Loucy (cell line): ENCODE data around the gene XPC.

ENCODE experiments used
- H2AFZ ChIP-seq: fragments of 200-600 bp; sonication (generic); 2 replicates; pipeline ENCODE4 v1.6.0; 2016; ENCODE audit warnings: antibody characterized with exemption, mild to moderate bottlenecking, low read length, moderate library complexity
- H3F3A ChIP-seq: fragments of 200-600 bp; 2 replicates; pipeline ENCODE4 v1.6.0; 2016; ENCODE audit warnings: antibody characterized with exemption, low read depth, mild to moderate bottlenecking
- H3K27me3 ChIP-seq: fragments of 200-600 bp; sonication (generic); 2 replicates; pipeline ENCODE4 v1.6.1; 2014; ENCODE audit warnings: low read length, mild to moderate bottlenecking; ENCODE audit not compliant: insufficient read depth, poor library complexity, severe bottlenecking
- H3K36me3 ChIP-seq: fragments of 200-600 bp; sonication (generic); 2 replicates; pipeline ENCODE4 v1.6.1; 2016; ENCODE audit warnings: low read length; ENCODE audit not compliant: insufficient read depth
- H3K4me1 ChIP-seq: fragments of 200-600 bp; sonication (generic); 2 replicates; pipeline ENCODE4 v1.5.1; 2014; ENCODE audit warnings: low read length, mild to moderate bottlenecking; ENCODE audit not compliant: insufficient read depth, poor library complexity, severe bottlenecking
- H3K4me2 ChIP-seq: fragments of 200-600 bp; sonication (generic); 2 replicates; pipeline ENCODE4 v1.6.0; 2014; ENCODE audit warnings: antibody characterized with exemption, low read length, low read depth, mild to moderate bottlenecking; ENCODE audit not compliant: poor library complexity, severe bottlenecking
- H3K4me3 ChIP-seq: fragments of 200-600 bp; sonication (generic); 2 replicates; pipeline ENCODE4 v1.5.1; 2014; ENCODE audit warnings: low read length, mild to moderate bottlenecking, mixed read lengths; ENCODE audit not compliant: poor library complexity, severe bottlenecking
- H3K79me2 ChIP-seq: fragments of 200-600 bp; sonication (generic); 2 replicates; pipeline ENCODE4 v1.6.1; 2014; ENCODE audit warnings: low read length; ENCODE audit not compliant: insufficient read depth
- H3K9ac ChIP-seq: fragments of 200-600 bp; sonication (generic); 2 replicates; pipeline ENCODE4 v1.6.0; 2014; ENCODE audit warnings: mild to moderate bottlenecking, low read depth, low read length, moderate library complexity; ENCODE audit not compliant: poor library complexity, severe bottlenecking
- H3K9me2 ChIP-seq: fragments of 200-600 bp; sonication (generic); replicated peaks from 2 replicates; pipeline ENCODE4 v1.6.1; 2016; ENCODE audit warnings: low read depth, low read length, mixed read lengths
- H3K9me3 ChIP-seq: fragments of 200-600 bp; sonication (generic); 2 replicates; pipeline ENCODE4 v1.6.1; 2014; ENCODE audit warnings: mild to moderate bottlenecking, antibody characterized with exemption, low read length, low read depth; ENCODE audit not compliant: insufficient read depth
- H4K20me1 ChIP-seq: fragments of 200-600 bp; sonication (generic); 2 replicates; pipeline ENCODE4 v1.6.0; 2014; ENCODE audit warnings: antibody characterized with exemption, low read length, mild to moderate bottlenecking; ENCODE audit not compliant: insufficient read depth, poor library complexity, severe bottlenecking
- CTCF ChIP-seq: fragments of 200-600 bp; sonication (generic); conservative IDR thresholded peaks from 2 replicates; pipeline ENCODE4 v1.5.1; 2014; ENCODE audit warnings: mild to moderate bottlenecking, antibody characterized with exemption, low read length
- EZH2phosphoT487 ChIP-seq: fragments of 200-600 bp; IDR thresholded peaks from 2 replicates; pipeline ENCODE4 v1.6.1; 2018; ENCODE audit warnings: antibody characterized with exemption, mild to moderate bottlenecking, moderate library complexity, borderline replicate concordance

XPC gene

GRCh38 chr3:14157951-14158350 lies 20.4 kb downstream of the XPC start:
- H3K9me3 ChIP-seq, result peaks cover 7% of the 10 kb centered on the region; the same call in 1 of the 2 replicates
- no peak for TF ChIP-seq EZH2phosphoT487
- TF ChIP-seq CTCF, result no peak
- no peaks in the 10 kb centered on the region for H3K9me2 ChIP-seq
- H3F3A ChIP-seq, result no peaks in the 10 kb centered on the region
- H2AFZ ChIP-seq, result no peak overlapping the region
- H3K4me3 ChIP-seq, result no peak overlapping the region
- no peak overlapping the region for H3K9ac ChIP-seq
- no peaks in the 10 kb centered on the region for H4K20me1 ChIP-seq
- no peak overlapping the region for H3K4me2 ChIP-seq
- H3K79me2 ChIP-seq, result no peaks in the 10 kb centered on the region
- no peaks in the 10 kb centered on the region for H3K27me3 ChIP-seq
- H3K4me1 ChIP-seq, result no peaks in the 10 kb centered on the region
- H3K36me3 ChIP-seq, result peaks cover 60% of the 10 kb centered on the region

GRCh38 chr3:14156843-14157561 lies 21.4 kb downstream of the XPC start:
- Histone ChIP-seq H3K9me2 (no peaks in the 10 kb centered on the region), H3K79me2 (no peaks in the 10 kb centered on the region), H2AFZ (no peak overlapping the region), H4K20me1 (no peaks in the 10 kb centered on the region), H3K27me3 (no peaks in the 10 kb centered on the region), H3K4me3 (no peak overlapping the region), H3K36me3 (peaks cover 51% of the 10 kb centered on the region), H3K4me2 (no peak overlapping the region), H3K9ac (no peak overlapping the region), H3K9me3 (peaks cover 7% of the 10 kb centered on the region; the same call in 1 of the 2 replicates), H3F3A (no peaks in the 10 kb centered on the region), H3K4me1 (no peaks in the 10 kb centered on the region)
- TF ChIP-seq CTCF (no peak), EZH2phosphoT487 (no peak)

- no peak overlapping the region for H3K9ac ChIP-seq
- H3K79me2 ChIP-seq, result no peaks in the 10 kb centered on the region
- peaks cover 44% of the 10 kb centered on the region for H3K36me3 ChIP-seq
- H3K4me2 ChIP-seq, result no peak overlapping the region
- H3K9me3 ChIP-seq, result peaks cover 6% of the 10 kb centered on the region; the same call in 1 of the 2 replicates
- no peaks in the 10 kb centered on the region for H3K9me2 ChIP-seq
- no peaks in the 10 kb centered on the region for H4K20me1 ChIP-seq
- TF ChIP-seq EZH2phosphoT487 (no peak), CTCF (no peak)
- no peaks in the 10 kb centered on the region for H3K4me1 ChIP-seq
- no peak overlapping the region for H3K4me3 ChIP-seq
- H3F3A ChIP-seq, result no peaks in the 10 kb centered on the region
- no peak overlapping the region for H2AFZ ChIP-seq
- H3K27me3 ChIP-seq, result no peaks in the 10 kb centered on the region
These were observed 22.2 kb downstream of the XPC start for GRCh38 chr3:14156201-14156600.
